ENCODE results near the gene UGT1A4. TPM values are rescaled to one million over a fixed set of nuclear protein-coding genes. Genes with fewer than 3 reads are reported as not detected.

The UGT1A4 gene
- total and polyA plus RNA-seq, 11 donors, result not detected

- DNase-seq, result no peak
- 78 to 84% (median 81%) methylated on average over 14 to 18 of the region's 18 CpGs for WGBS, 4 donors
- H3K9me3 ChIP-seq, result peaks cover 0 to 8% (median 0%) of the 10 kb centered on the region in 12 donors
These were observed 101.6 kb downstream of the UGT1A4 start for GRCh38 chr2:233819884-233820773.

GRCh38 chr2:233820774-233821105, 102.2 kb downstream of the UGT1A4 start:
- Histone ChIP-seq H3K36me3 (no peaks in the 10 kb centered on the region), H3K27ac (no peak overlapping the region), H3K9me3 (peaks cover 0 to 8% (median 0%) of the 10 kb centered on the region in 12 donors), H3K4me1 (no peaks in the 10 kb centered on the region), H3K4me3 (no peak overlapping the region), H3K27me3 (peaks cover 0 to 6% (median 0%) of the 10 kb centered on the region in 9 donors)
- 66 to 83% (median 81%) methylated on average over 6 of the region's 6 CpGs for WGBS, 4 donors
- intact Hi-C loops (cut with DNase I), result no loop called here
- TF ChIP-seq CTCF (IDR thresholded peaks at IDR 0.05) (no peak), POLR2A (IDR thresholded peaks at IDR 0.05) (no peak)
- DNase-seq, result no peak
- no peak for ATAC-seq

More at GRCh38 chr2:233819884-233820773, 101.6 kb downstream of the UGT1A4 start:
- H3K4me1 ChIP-seq, result no peaks in the 10 kb centered on the region
- no peaks in the 10 kb centered on the region for H3K36me3 ChIP-seq
- intact Hi-C loops (cut with DNase I), result no loop called here
- H3K27me3 ChIP-seq, result peaks cover 0 to 6% (median 0%) of the 10 kb centered on the region in 9 donors
- ATAC-seq, result no peak
- TF ChIP-seq CTCF (IDR thresholded peaks at IDR 0.05) (no peak), POLR2A (IDR thresholded peaks at IDR 0.05) (no peak)
- H3K27ac ChIP-seq, result no peak overlapping the region
- no peak overlapping the region for H3K4me3 ChIP-seq

- H3K36me3 ChIP-seq, result no peaks in the 10 kb centered on the region
- peaks cover 0 to 6% (median 0%) of the 10 kb centered on the region in 9 donors for H3K27me3 ChIP-seq
- no peak overlapping the region for H3K27ac ChIP-seq
- TF ChIP-seq CTCF (IDR thresholded peaks at IDR 0.05) (no peak), POLR2A (IDR thresholded peaks at IDR 0.05) (no peak)
- peaks cover 0 to 9% (median 0%) of the 10 kb centered on the region in 12 donors for H3K9me3 ChIP-seq
- intact Hi-C loops (cut with DNase I), result no loop called here
- DNase-seq (no peak), ATAC-seq (no peak)
- H3K4me3 ChIP-seq, result no peak overlapping the region
- H3K4me1 ChIP-seq, result no peaks in the 10 kb centered on the region
- 85 to 97% (median 91%) methylated on average over 3 of the region's 3 CpGs for WGBS, 4 donors
These were observed 102.7 kb downstream of the UGT1A4 start for GRCh38 chr2:233821196-233821595.

GRCh38 chr2:233821709-233822100, 103.2 kb downstream of the UGT1A4 start:
- no peaks in the 10 kb centered on the region for H3K36me3 ChIP-seq
- no peak overlapping the region for H3K4me3 ChIP-seq
- WGBS, 4 donors, result 90 to 91% (median 91%) methylated on average over 8 of the region's 8 CpGs
- no peak overlapping the region for H3K27ac ChIP-seq
- H3K9me3 ChIP-seq, result peaks cover 0 to 9% (median 0%) of the 10 kb centered on the region in 12 donors
- intact Hi-C loops (cut with DNase I), result no loop called here
- TF ChIP-seq CTCF (IDR thresholded peaks at IDR 0.05) (no peak), POLR2A (IDR thresholded peaks at IDR 0.05) (no peak)
- ATAC-seq (no peak), DNase-seq (no peak)
- H3K27me3 ChIP-seq, result peaks cover 0 to 6% (median 0%) of the 10 kb centered on the region in 9 donors
- no peaks in the 10 kb centered on the region for H3K4me1 ChIP-seq
